Stimulated activated naive CD4-positive, alpha-beta T cell (primary cell): ENCODE results near the gene CLCN5.

Experiments
- DNase-seq, 6 experiments: peaks; one replicate each; lab custom pipeline; 2025; lab: John Stamatoyannopoulos, UW

Gene CLCN5

GRCh38 chrX:49932791-49933190 is 10.4 kb downstream of the CLCN5 start:
- no peak for DNase-seq

- DNase-seq, result no peak
These were observed 11.8 kb downstream of the CLCN5 start for GRCh38 chrX:49934148-49934547.

- no peak for DNase-seq
These were observed 12.3 kb downstream of the CLCN5 start for GRCh38 chrX:49934729-49935128.

- DNase-seq, result no peak
These were observed 25.4 kb downstream of the CLCN5 start for GRCh38 chrX:49947781-49948180.

GRCh38 chrX:49949961-49950360 is 27.6 kb downstream of the CLCN5 start:
- no peak for DNase-seq

- DNase-seq, result no peak
These were observed 29.3 kb downstream of the CLCN5 start for GRCh38 chrX:49951524-49952193.

- no peak for DNase-seq
These were observed 33.9 kb downstream of the CLCN5 start for GRCh38 chrX:49956313-49956712.

- no peak for DNase-seq
These were observed 36.5 kb downstream of the CLCN5 start for GRCh38 chrX:49958727-49959485.

GRCh38 chrX:49959602-49960001 is 37.2 kb downstream of the CLCN5 start:
- no peak for DNase-seq

GRCh38 chrX:49960061-49960460 is 37.7 kb downstream of the CLCN5 start:
- DNase-seq, result no peak

GRCh38 chrX:49970674-49971073 is 48.3 kb downstream of the CLCN5 start:
- DNase-seq, result no peak

- no peak for DNase-seq
These were observed 50.0 kb downstream of the CLCN5 start for GRCh38 chrX:49972328-49972860.

- no peak for DNase-seq
These were observed 54.3 kb downstream of the CLCN5 start for GRCh38 chrX:49976682-49977197.

GRCh38 chrX:49977319-49978090 is 55.1 kb downstream of the CLCN5 start:
- DNase-seq, result no peak

- DNase-seq, result no peak
These were observed 55.8 kb downstream of the CLCN5 start for GRCh38 chrX:49978176-49978575.

GRCh38 chrX:49986058-49986457 is 63.7 kb downstream of the CLCN5 start:
- no peak for DNase-seq

- DNase-seq, result no peak
These were observed 65.3 kb downstream of the CLCN5 start for GRCh38 chrX:49987651-49988050.

- no peak for DNase-seq
These were observed 65.7 kb downstream of the CLCN5 start for GRCh38 chrX:49988143-49988542.

GRCh38 chrX:49991758-49992157 is 69.4 kb downstream of the CLCN5 start:
- no peak for DNase-seq

GRCh38 chrX:49992853-49993252 is 70.5 kb downstream of the CLCN5 start:
- no peak for DNase-seq

- DNase-seq, result no peak
These were observed 71.3 kb downstream of the CLCN5 start for GRCh38 chrX:49993661-49994060.

GRCh38 chrX:49995107-49995731 is 72.8 kb downstream of the CLCN5 start:
- no peak for DNase-seq
